DMS53 (cell line): ENCODE results near the gene FBXL2.
"Not testable (repeated sequence)": the region's sequence is repeated elsewhere in the genome, so short reads cannot be mapped to it uniquely, and the experiment has no call there.

Experiments used
- DNase-seq: peaks from one replicate; lab custom pipeline; 2025; lab: John Stamatoyannopoulos, UW

Gene FBXL2

DNA sequence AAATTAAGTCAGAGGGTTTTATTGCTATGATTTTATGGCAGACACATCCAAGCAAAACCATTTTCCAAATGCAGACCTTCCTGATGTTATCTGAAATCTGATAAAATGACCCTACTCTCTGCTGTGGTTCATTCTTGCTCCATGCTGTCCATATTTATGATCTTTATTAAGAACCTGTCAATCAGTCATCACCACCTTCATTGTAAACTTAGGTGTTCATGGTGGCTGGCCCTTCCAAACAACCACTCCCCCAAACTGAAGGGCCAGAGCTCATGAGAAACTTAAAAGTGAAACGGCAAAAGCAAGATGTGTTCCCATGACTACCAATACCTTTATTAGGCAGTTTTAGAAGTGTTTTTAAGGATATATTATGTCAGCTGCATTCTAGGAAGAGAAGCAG, 109.4 kb downstream of the FBXL2 start:
- no peak for DNase-seq

DNA sequence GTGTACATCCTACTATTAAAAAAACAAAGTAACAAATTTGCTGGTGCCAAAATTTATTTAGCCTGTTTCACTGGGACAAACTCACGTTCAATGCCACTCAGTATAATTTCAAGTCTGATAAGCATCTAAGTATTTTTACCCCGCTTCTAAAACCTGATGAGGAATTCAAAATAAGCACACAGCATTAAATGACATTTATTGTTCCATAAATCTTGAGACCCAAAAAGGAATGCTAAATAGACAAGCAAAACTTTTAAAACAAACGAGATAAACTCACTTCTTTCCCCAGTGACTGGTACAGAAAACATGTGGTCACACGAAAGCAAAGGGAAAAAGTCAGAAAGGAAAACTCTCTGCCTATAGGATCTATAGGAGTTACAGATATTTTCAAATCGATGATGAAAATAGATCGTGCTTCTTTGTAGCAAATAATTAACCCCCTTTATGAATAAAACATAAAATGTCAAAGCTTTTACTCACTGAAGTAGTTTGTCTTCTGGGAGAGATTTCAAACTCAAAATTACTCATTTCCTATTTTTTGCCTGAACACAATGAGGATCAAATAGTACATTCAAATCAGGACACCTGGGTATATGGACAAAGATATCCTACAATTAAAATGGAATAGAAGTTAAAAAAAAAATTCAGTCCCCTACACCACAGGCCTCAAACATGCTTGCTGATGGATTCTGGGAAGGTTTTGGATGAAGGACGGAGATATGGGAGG, 111.3 kb downstream of the FBXL2 start:
- DNase-seq = no peak

DNA sequence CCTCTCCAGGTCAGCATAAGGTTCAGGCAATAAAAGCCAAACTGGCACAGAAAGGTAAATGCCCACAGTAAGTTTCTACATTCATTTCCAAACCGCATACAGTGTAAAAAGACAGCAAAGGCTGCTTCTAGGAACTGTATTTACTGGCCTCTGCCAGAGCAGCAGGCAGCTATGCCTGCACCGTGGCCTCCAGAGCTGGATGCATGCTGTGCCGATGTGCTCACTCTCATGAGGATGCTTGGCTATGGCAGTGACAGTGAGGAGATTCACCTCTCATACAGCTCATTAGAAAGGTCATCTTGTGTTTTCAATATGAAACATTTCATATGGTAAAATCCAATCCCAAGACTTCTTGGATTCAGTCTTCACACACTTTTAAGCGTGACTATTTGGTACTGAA, 112.7 kb downstream of the FBXL2 start:
- no peak for DNase-seq

DNA sequence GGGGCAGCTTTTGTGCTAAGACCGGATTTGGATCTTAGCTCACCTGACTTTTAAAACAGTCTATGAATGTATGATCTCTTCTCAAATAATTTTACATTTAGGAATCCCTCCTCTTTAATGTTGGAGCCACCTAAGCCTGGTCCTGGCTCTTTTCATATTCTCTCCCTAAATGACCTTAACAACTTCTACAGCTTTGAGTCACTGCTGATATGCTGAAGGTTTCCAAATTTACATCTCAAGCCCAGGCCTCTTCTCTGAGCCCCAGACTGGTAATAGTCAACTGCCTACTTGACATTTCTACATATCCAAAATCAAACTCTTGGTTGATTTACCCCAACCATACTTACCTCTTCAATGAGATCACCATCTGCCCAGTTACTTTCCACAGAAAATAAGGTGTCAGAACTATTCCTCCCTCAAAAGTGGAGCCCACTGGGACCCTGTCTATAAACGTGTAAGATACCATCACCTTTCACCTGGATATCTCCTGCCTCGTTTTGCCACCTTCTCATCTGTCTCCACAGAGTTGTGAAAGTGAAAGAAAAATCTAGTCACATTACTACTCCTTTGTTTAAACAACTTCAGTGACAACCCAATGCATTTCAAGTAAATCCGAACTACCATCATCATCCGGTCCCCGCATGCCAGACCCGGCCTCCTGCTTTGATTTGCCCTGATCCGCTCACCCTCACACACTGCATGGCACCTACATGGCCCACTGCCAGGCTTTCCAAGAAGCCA, 114.2 kb downstream of the FBXL2 start:
- DNase-seq = no peak

DNA sequence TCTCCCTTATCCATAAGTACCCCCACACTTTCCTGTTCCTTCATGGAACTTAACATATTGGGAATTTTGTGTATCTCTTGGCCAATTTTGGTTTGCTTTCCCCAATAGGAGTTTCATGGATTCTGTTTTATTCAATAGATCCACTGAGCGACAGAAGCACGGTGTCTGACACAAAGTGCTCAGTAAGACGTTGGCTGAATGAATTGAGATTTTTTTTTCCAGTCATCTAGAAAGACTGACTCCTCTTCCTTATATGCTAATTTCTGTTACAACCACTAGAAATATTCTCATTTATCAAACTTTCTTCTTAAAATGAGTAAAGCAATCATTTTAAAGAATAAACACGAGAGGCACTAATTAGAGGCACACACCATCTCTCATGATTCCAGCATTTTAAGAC, 114.9 kb downstream of the FBXL2 start:
- DNase-seq = no peak

DNA sequence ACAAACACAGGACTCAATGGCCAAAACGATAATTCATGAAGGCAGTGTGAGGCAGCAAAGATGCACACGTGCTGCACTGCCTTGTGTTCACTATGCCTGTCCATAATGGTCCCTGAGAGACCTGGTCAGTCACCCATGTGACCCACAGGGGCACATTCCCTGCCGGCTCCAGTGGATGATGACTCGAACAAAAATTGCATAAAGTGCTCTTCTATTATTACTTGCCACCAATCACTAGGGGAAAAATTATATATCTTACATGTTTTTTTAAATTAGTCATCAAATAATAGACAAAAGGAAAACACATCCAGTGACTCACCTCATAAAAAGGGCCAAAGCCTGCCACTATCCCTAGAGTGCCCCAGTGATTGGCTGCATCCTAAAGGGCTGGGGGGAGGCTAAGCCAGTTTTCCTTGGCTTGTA, 115.5 kb downstream of the FBXL2 start:
- peak; percentile 2 for DNase-seq

DNA sequence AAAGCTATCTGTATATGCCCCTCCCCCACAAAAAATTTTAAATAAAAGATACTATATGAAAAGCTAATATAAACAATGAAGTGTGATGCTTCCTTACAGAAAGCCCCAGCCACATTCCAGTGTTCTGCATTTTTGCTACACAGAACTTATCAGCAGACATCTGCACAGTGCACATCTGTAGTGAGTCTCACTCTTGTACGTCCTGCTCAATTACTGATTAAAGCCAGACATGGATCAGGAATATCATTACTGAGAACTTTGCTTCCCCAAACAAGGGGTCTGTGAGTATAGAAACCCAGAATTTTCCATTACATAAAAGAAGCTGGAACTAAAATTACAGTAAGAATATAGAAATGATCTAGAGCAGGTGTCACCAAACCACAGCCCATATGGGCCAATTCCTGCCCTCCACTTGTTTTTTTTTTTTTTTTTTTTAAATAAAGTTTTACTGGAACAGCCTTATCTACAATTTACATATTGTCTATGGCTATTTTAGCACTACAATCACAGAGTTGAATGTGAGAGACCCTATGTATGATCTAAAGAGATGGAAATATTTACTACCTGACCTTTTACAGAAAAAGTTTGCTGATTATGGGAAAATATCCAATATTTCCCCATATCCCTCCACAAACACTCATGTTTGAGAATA, 117.3 kb downstream of the FBXL2 start:
- DNase-seq = no peak

DNA sequence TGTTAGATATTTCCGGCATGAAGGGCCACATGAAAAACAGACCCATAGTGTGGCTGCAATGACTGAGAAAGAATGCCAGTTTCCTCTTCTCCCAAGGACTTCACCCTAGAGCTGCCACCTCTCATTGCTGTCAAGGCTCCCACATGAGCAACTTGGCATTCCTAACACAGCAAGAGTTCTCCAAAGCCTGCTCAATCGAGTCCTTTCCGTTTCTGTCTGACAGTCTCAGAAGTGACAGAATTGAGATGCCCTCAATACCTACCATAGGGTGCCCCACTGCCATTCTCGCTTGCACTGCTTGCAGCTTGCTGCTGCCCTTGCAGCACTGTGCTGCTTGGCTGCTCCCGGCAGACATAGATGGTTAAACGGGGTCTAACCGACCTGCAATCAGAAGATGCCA, 118.7 kb downstream of the FBXL2 start:
- DNase-seq = no peak

DNA sequence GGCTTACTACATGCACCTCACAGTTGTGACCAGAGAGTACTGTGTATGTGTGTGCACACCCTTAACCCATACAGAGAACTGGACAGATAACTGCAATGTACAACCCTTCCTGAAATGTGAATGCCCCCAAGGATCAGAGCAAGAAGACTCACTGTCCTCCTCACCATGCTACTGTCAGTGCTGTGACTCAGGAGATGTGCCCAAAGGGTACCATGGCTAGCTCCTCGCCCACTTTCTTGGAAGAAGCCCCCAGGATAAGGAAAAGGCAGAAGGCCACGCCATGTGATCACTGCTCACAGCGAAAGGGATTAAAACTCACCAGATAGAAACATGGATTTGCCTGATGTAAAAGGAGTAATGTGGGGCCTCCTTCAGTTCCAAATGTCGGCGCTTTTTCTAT, 121.2 kb downstream of the FBXL2 start:
- DNase-seq = no peak

DNA sequence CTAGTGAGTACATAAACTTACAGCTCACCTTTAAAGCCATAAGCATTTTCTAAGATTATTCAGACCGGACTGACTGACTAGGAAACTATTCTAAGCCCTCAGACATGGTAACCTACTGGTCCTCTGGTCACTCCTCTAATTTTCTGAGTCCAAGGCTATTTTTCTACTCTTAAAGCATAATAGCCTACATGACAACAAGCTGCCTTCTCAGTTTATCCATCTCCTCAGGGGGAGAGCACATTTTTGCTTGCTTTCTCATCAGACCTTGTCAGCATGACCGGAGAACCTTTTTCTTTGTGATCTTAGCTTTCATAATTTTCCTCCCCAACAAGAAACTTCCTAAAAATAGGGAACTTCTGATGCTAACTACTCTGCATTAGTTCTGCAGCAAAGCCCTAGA, 124.5 kb downstream of the FBXL2 start:
- no peak for DNase-seq

DNA sequence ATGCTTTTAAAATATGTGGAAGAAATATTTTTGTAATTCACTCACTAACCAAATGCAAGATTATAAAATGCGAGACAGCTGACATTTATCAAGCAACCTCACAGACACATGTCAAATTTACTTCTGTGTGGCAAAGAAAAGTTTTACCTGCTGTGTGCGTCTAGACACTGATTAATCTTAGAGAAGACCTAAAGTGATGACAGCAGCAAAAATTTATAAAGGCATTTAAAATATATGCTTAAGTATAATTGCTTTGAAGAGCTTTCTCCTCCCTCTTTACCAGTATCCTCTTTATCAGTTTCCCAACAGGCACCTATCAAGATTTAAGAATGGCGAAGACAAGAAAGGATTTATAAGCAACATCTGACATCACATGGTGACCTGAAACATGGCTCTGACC, 125.7 kb downstream of the FBXL2 start:
- no peak for DNase-seq

DNA sequence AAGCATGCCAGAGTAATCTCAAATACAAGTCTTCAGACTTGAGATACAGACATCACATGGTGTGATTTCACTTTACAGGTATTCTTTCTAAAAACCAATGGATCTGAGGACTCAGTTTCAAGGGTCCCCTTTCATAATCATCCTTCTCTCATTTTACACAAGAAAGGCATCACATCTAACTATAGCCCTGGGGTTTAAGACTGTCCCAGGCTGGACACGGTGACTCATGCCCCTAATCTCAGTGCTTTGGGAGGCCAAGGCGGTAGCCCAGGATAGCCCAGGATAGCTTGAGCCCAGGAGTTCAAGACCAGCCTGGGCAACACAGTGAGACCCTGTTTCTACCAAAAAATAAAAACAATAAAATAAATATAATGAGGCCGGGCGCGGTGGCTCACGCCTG, 126.5 kb downstream of the FBXL2 start:
- no peak for DNase-seq

DNA sequence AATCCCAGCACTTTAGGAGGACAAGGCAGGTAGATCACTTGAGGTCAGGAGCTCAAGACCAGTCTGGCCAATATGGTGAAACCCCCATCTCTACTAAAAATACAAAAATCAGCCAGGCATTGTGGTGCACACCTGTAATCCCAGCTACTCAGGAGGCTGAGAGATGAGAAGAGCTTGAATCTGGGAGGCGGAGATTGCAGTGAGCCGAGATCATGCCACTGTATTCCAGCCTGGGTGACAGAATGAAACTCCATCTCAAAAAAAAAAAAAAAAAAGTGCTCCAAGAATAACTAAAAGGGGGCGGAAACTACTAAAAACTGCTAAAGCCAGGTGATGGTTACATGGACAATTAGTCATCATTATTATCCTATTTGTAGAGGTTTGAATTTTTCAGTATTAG, 133.6 kb downstream of the FBXL2 start:
- DNase-seq = not testable (repeated sequence)

DNA sequence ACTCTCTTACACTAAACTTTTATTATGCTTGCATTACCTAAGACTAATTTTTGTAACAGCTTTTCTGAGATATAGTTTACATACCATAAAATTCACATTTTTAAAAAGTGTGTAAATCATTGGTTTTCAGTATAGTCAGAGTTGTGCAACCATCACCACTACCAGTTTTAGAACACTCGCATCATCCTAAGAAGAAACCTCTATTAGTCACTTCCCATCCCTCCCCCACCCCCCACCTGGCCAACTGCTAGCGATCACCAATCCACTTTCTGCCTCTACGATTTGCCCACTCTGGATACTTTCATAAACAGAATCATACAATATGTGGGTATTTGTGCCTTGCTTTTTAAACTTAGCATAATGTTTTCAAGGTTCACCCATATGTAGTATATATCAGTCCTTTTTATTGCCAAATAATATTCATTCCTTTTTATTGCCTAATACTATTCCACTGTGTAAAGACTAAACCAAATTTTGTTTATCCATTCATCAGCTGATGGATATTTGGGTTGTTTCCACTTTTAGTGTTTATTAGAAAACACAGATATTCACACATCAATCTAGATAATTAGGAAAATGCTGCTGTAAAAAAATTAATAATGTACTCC, 139.9 kb downstream of the FBXL2 start:
- no peak for DNase-seq

DNA sequence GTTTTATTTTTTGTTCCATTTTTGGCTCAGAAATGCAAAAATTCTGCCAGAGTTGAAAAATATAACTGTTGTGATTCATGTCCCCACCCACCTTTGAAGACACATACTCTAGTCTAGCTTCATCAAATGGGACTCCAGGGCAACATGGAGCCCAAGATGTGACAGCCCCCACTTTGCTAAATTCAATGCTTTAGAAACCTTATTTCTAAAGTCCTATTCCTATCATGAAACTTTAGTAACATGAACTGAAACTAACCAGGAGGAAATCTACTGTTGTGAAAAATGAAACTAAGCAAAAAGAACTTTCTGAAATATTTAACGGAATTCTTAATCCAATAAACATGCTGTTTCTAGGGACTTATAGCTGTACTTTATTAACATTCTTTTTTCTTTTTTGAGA, 142.7 kb downstream of the FBXL2 start:
- no peak for DNase-seq

DNA sequence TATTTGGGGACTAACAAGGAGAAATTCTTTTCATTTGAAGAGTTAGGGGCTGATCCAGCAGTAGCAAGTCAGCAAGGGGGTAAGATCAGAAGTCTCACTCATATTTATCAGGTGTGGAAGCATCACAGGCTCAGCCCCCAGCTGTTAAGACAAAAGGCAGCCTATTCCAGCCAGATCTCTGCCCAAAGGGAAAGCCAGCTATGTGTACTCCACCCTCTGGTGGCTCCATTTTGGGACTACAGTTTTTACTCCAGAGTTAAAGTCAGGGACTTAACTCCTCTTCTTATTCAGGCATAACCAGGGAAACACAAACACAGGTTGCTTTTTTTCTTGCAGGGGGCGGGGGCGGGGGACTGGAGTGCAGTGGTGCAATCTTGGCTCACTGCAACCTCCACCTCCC, 143.7 kb downstream of the FBXL2 start:
- DNase-seq = no peak

DNA sequence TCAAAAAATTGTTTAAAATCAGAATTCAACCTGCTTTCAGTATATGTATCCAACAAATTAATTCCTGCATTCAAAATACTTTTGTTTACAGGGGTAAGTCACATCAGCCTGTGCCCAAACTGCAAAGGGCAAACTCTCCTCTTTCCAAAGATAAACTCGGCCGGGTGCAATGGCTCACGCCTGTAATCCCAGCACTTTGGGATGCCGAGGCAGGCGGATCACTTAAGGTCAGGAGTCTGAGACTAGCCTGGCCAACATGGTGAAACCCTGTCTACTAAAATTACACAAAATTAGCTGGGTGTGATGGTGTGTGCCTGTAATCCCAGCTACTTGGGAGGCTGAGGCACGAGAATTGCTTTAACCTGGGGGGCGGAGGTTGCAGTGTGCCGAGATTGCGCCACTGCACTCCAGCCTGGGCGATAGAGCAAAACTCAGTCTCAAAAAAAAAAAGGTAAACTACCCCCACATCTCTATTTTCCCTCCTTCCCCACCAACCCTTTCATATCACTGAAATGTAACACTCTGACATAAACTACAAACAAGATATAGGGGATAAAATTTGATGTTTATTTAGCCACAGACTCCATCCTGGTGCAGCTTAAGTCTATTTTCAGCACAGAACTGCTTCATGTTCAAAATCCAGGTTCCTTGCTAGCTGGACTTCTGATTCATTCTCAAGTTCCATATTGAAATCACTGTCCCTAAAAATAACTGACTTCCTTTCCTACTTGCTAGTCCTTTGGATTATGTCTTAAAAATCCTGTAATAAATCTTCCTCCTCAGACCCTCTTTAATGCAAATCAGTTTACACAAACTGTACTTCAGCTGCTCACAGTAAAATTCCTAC, 147.6 kb downstream of the FBXL2 start:
- DNase-seq = no peak

DNA sequence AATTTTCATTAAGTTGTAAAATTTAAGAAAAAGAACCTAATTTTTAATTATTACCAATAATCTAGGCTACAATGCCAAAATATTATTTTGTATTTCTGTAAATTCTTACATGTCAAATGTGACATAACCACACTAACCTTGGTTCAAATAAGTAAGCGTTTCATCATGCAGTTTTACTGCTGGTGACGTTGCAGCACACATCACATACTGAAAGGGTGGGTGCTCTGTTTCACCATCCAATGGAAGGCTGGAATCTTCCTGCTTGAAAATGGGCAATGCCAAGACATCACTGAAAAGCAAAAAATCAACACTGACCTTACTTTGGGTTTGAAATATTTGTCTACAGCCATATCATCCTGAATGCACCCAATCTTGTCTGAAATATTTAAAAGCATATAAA, 148.2 kb downstream of the FBXL2 start:
- no peak for DNase-seq

DNA sequence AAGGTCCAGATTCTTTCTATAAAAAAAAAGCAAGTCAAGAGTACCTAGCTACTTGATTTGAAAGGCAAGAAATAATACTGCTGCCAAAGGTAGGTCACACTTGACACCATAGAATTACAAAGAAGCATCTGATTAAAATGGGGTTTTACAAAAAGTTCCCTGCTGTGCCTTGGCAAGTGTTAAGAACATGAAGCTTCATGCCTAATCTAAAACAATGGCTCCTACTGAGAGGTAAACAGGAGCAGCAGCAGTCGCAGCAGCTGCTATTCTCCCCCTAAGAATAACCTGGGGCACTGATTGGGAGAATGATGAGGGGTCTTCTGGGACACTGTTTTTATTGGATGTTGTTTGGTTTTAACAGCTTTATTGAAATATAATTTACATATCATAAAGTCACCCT, 148.8 kb downstream of the FBXL2 start:
- no peak for DNase-seq

DNA sequence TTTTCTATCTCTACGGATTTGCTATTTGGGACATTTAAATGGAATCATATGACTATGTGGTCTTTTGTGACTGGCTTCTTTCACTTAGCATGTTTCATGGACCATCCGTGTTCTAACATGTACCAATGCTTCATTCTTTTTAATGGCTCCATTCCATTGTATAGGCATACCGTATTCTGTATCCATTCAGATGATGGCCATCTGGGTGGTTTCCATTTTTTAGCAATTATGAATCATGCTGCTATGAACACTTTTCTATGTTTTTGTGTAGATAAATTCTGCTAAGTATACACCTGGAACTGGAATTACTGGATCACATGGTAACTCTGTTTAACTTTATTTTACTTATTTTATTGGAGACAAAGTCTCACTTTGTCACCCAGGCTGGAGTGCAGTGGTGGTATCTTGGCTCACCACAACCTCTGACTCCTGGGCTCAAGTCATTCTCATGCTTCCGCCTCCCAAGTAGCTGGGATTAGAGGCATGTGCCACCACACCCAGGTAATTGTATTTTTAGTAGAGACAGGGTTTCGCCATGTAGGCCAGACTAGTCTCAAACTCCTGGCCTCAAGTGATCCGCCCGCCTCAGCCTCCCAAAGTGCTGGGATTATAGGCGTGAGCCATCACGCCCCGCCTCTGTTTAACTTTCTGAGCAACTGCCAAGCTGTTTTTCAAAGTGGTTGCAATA, 149.5 kb downstream of the FBXL2 start:
- DNase-seq = no peak

DNA sequence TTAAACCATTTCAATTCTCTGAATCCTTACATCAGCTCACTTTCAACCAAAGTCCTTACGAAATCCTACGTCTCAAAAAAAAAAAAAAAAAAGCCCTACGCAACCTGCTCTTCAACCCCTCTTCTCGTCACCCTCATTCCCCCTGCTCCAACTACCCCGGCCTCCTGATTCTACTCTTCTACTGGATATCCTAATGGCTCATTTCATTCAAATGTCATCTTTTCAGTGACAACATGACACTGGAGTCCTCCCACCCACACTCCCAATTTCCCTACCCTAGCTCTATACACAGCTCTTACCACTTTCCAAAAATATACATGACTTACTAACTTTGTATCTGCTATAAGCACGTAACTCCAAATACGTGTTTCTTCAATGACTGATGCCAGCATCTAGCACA, 151.5 kb downstream of the FBXL2 start:
- no peak for DNase-seq
